WTC11 (cell line): ENCODE data around the gene SVIL. TPM values are rescaled to one million over a fixed set of nuclear protein-coding genes. Genes with fewer than 3 reads are reported as not detected.

Experiments used
- ATAC-seq: fragments of 200-7000 bp; cut with Tn5 transposase; 2 replicates; pipeline ENCODE4 v1.10.0; 2021; ENCODE audit warnings: mild to moderate bottlenecking, moderate library complexity
- CTCF ChIA-PET: fragments of 300-600 bp; sonication (Branson Sonifier 250); formaldehyde crosslinking; loops from one replicate; lab custom pipeline; 2021; ENCODE audit warnings: antibody characterized with exemption; lab: Charles Lee
- POLR2A ChIA-PET: fragments of 350-600 bp; sonication (Branson Sonifier 250); formaldehyde crosslinking; loops from one replicate; lab custom pipeline; 2021; ENCODE audit warnings: antibody characterized with exemption; lab: Charles Lee
- DNase-seq: peaks from one replicate; pipeline ENCODE4 v3.0.0; 2021; ENCODE audit warnings: low spot score
- H3K27ac Mint-ChIP-seq: 2 replicates; pipeline ENCODE4 v1.8.0; 2021; ENCODE audit warnings: mixed read lengths
- H3K27me3 Mint-ChIP-seq: 2 replicates; pipeline ENCODE4 v1.8.0; 2021; ENCODE audit warnings: low read depth, mild to moderate bottlenecking, moderate library complexity, mixed read lengths
- H3K36me3 Mint-ChIP-seq: 2 replicates; pipeline ENCODE4 v1.8.0; 2021; ENCODE audit warnings: mixed read lengths
- H3K4me1 Mint-ChIP-seq: 2 replicates; pipeline ENCODE4 v1.8.0; 2022; ENCODE audit warnings: mixed read lengths
- H3K4me3 Mint-ChIP-seq: 2 replicates; pipeline ENCODE4 v1.8.0; 2021; ENCODE audit warnings: mild to moderate bottlenecking, moderate library complexity, mixed read lengths
- H3K9me3 Mint-ChIP-seq: 2 replicates; pipeline ENCODE4 v1.8.0; 2021; ENCODE audit warnings: mixed read lengths
- ATF1 ChIP-seq: sonication (generic); formaldehyde crosslinking; IDR thresholded peaks from 2 replicates; pipeline ENCODE4 v1.8.1; 2023; ENCODE audit warnings: mild to moderate bottlenecking, moderate library complexity, missing genetic modification reagents
- CBFB ChIP-seq: sonication (generic); formaldehyde crosslinking; IDR thresholded peaks from 2 replicates; pipeline ENCODE4 v1.8.1; 2022; ENCODE audit warnings: mild to moderate bottlenecking, low read depth, missing genetic modification reagents
- CREB1 ChIP-seq: sonication (generic); formaldehyde crosslinking; IDR thresholded peaks from 2 replicates; pipeline ENCODE4 v1.8.0; 2023; ENCODE audit warnings: mild to moderate bottlenecking, missing genetic modification reagents
- ELF4 ChIP-seq: sonication (generic); formaldehyde crosslinking; IDR thresholded peaks from 2 replicates; pipeline ENCODE4 v1.8.1; 2022; ENCODE audit warnings: low read depth, mild to moderate bottlenecking, moderate library complexity, missing genetic modification reagents
- ESRRA ChIP-seq: sonication (generic); formaldehyde crosslinking; IDR thresholded peaks from 2 replicates; pipeline ENCODE4 v1.8.1; 2022; ENCODE audit warnings: mild to moderate bottlenecking, missing genetic modification reagents, borderline replicate concordance
- ETV6 ChIP-seq: sonication (generic); formaldehyde crosslinking; IDR thresholded peaks from 2 replicates; pipeline ENCODE4 v1.8.1; 2022; ENCODE audit warnings: mild to moderate bottlenecking, missing genetic modification reagents
- GRHL2 ChIP-seq: fragments of 250-450 bp; sonication (Bioruptor Pico); IDR thresholded peaks from 2 replicates; pipeline ENCODE4 v1.8.0; 2022; ENCODE audit warnings: mild to moderate bottlenecking, moderate library complexity; ENCODE audit not compliant: insufficient replicate concordance, severe bottlenecking
- HMGA2 ChIP-seq: fragments of 250-450 bp; sonication (Bioruptor Pico); IDR thresholded peaks from 2 replicates; pipeline ENCODE4 v1.4.0; 2021; ENCODE audit warnings: mild to moderate bottlenecking, moderate library complexity
- MYBL2 ChIP-seq: sonication (generic); formaldehyde crosslinking; IDR thresholded peaks from 2 replicates; pipeline ENCODE4 v1.8.1; 2023; ENCODE audit warnings: mild to moderate bottlenecking, moderate library complexity, missing genetic modification reagents
- SP1 ChIP-seq: sonication (generic); formaldehyde crosslinking; conservative IDR thresholded peaks from 2 replicates; pipeline ENCODE4 v1.8.1; 2022; ENCODE audit warnings: missing genetic modification reagents
- TCF7 ChIP-seq: sonication (generic); formaldehyde crosslinking; IDR thresholded peaks from 2 replicates; pipeline ENCODE4 v1.8.0; 2022; ENCODE audit warnings: mild to moderate bottlenecking, low read depth, missing genetic modification reagents, moderate library complexity
- ZNF121 ChIP-seq: sonication (generic); formaldehyde crosslinking; IDR thresholded peaks from 2 replicates; pipeline ENCODE4 v1.8.0; 2023; ENCODE audit warnings: missing genetic modification reagents
- ZNF396 ChIP-seq: fragments of 250-450 bp; sonication (Bioruptor Pico); IDR thresholded peaks from 2 replicates; pipeline ENCODE4 v1.8.0; 2021; ENCODE audit warnings: mild to moderate bottlenecking, moderate library complexity, borderline replicate concordance
- total RNA-seq: library from RNA; stranded (reverse); gene quantifications from 3 replicates; pipeline ENCODE4 v1.2.3, GENCODE V29; 2021
- TF ChIP-seq, protein P1 (sequence below): sonication (generic); formaldehyde crosslinking; IDR thresholded peaks from 2 replicates; pipeline ENCODE4 v1.8.1; 2023; ENCODE audit warnings: mild to moderate bottlenecking, missing genetic modification reagents, moderate library complexity
- TF ChIP-seq, protein P2 (sequence below): sonication (generic); formaldehyde crosslinking; IDR thresholded peaks from 2 replicates; pipeline ENCODE4 v1.8.1; 2022; ENCODE audit warnings: mild to moderate bottlenecking, missing genetic modification reagents, moderate library complexity, borderline replicate concordance
- TF ChIP-seq, protein P3 (sequence below): fragments of 250-450 bp; sonication (Bioruptor Pico); IDR thresholded peaks from 2 replicates; pipeline ENCODE4 v1.9.0; 2021; ENCODE audit warnings: mild to moderate bottlenecking
- TF ChIP-seq, protein P4 (sequence below): sonication (generic); formaldehyde crosslinking; conservative IDR thresholded peaks from 2 replicates; pipeline ENCODE4 v1.8.1; 2022; ENCODE audit warnings: mild to moderate bottlenecking, missing genetic modification reagents

SVIL gene
- total RNA-seq, 1 experiment from 2014 or later: 27.1 TPM

DNA sequence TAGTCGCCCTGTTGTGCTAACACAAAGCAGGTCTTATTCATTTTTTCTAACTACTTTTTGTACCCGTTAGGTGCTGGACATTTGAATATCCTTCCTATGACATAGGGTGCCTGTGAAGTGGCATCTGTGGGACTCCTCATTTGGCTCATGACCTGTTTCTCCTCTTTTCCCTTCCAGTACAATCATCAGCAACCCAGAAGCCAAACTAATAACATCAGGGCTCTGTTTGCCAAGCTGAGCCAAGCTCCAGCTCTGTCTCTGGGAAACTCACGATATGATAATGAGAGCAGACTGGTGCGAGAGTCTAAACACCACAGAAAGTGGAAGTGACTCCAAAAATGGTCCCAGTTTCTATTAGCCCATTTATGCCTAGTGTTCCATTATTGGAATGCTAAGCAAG lies 92.0 kb downstream of the SVIL start:
- ATAC-seq (no peak), DNase-seq (no peak)
- POLR2A ChIA-PET: no interaction called here
- H3K9me3 Mint-ChIP-seq: no peaks in the 10 kb centered on the region
- H3K27me3 Mint-ChIP-seq: no peaks in the 10 kb centered on the region
- H3K36me3 Mint-ChIP-seq: no peaks in the 10 kb centered on the region
- TF ChIP-seq, protein P1, sequence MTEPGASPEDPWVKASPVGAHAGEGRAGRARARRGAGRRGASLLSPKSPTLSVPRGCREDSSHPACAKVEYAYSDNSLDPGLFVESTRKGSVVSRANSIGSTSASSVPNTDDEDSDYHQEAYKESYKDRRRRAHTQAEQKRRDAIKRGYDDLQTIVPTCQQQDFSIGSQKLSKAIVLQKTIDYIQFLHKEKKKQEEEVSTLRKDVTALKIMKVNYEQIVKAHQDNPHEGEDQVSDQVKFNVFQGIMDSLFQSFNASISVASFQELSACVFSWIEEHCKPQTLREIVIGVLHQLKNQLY (CRISPR knock-in tag): no peak
- TF ChIP-seq ZNF121 (CRISPR knock-in tag) (no peak), GRHL2 (CRISPR knock-in tag) (no peak), SP1 (CRISPR knock-in tag) (no peak)
- TF ChIP-seq, protein P2, sequence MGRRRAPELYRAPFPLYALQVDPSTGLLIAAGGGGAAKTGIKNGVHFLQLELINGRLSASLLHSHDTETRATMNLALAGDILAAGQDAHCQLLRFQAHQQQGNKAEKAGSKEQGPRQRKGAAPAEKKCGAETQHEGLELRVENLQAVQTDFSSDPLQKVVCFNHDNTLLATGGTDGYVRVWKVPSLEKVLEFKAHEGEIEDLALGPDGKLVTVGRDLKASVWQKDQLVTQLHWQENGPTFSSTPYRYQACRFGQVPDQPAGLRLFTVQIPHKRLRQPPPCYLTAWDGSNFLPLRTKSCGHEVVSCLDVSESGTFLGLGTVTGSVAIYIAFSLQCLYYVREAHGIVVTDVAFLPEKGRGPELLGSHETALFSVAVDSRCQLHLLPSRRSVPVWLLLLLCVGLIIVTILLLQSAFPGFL (CRISPR knock-in tag): no peak
- no peak overlapping the region for H3K4me3 Mint-ChIP-seq
- CTCF ChIA-PET: interaction anchor here (1.3 to 1.9 kb wide), 2 partner anchors 12 to 25 kb away, joined by 3 to 5 read pairs; no protein-coding TSS in a partner anchor
- no peak overlapping the region for H3K27ac Mint-ChIP-seq
- H3K4me1 Mint-ChIP-seq: peaks cover 39% of the 10 kb centered on the region

DNA sequence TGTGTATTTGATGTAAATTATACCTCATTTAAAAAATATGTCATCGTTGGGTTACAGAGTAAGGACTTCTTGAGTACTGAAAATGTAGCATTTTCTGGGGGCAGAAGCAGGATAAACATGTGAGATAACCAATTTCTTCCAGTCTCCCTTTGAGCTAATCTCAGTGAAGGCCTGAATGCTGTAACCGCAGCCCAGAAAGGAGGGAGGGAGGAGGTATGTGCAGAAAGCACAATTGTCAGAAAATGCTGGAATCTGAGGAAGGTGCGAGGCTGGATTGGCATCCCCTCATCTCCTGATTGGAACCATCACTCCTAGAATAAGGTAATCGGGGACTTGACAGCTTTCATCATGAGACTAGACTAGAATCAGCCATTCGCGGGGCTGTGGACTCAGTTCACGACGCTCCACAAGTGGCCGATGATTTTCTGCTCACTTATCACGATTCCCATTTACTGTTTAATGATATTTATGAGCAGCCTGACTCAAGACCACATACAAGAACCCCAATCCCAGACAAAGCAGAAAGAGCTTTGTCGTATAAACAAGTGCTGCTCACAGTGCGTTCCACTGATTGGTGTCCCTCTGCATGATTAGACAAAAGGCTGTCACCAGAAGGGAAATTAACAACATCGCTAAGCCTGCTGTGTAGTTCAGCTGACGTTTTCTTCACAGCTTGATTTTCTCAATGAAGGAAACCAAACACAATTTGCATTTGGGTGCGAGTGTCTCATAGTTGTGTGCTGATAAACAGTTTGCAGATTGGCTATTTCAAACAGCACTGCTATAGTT lies 93.2 kb downstream of the SVIL start:
- H3K4me3 Mint-ChIP-seq: no peak overlapping the region
- H3K27ac Mint-ChIP-seq: peak overlapping the region; percentile 29; the same call in 1 of the 2 replicates
- TF ChIP-seq ATF1 (CRISPR knock-in tag): no peak
- TF ChIP-seq TCF7: no peak
- no peak for TF ChIP-seq ZNF396
- no peak for TF ChIP-seq HMGA2 (CRISPR knock-in tag)
- no peak for TF ChIP-seq ETV6 (CRISPR knock-in tag)
- no peak for TF ChIP-seq CREB1 (CRISPR knock-in tag)
- POLR2A ChIA-PET: no interaction called here
- no peaks in the 10 kb centered on the region for H3K9me3 Mint-ChIP-seq
- no peaks in the 10 kb centered on the region for H3K36me3 Mint-ChIP-seq
- CTCF ChIA-PET: interaction anchor here (1.3 to 1.9 kb wide), 2 partner anchors 13 to 24 kb away, joined by 3 to 5 read pairs; no protein-coding TSS in a partner anchor
- H3K4me1 Mint-ChIP-seq: peaks cover 41% of the 10 kb centered on the region
- ATAC-seq: no peak
- DNase-seq: no peak
- H3K27me3 Mint-ChIP-seq: no peaks in the 10 kb centered on the region

DNA sequence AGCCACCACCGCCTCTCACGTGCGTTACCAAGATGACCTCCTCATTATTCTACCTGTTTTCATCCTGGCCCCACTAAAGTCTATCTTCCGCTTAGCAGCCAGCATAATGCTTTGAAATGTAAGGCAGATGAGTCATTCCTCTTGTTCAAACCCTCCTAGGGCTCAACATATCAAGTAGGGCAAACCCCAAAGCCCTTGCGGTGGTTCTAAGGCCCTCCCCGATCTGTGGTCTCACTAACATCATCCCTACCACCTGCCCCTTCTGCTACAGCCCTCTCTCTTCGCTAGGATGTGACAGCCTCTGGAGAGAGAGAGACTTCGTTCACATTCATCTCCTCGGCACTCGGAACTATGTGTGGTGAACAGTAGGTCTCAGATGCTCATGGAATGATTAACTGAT lies 94.8 kb downstream of the SVIL start:
- no peaks in the 10 kb centered on the region for H3K9me3 Mint-ChIP-seq
- no peak for DNase-seq
- TF ChIP-seq, protein P3, sequence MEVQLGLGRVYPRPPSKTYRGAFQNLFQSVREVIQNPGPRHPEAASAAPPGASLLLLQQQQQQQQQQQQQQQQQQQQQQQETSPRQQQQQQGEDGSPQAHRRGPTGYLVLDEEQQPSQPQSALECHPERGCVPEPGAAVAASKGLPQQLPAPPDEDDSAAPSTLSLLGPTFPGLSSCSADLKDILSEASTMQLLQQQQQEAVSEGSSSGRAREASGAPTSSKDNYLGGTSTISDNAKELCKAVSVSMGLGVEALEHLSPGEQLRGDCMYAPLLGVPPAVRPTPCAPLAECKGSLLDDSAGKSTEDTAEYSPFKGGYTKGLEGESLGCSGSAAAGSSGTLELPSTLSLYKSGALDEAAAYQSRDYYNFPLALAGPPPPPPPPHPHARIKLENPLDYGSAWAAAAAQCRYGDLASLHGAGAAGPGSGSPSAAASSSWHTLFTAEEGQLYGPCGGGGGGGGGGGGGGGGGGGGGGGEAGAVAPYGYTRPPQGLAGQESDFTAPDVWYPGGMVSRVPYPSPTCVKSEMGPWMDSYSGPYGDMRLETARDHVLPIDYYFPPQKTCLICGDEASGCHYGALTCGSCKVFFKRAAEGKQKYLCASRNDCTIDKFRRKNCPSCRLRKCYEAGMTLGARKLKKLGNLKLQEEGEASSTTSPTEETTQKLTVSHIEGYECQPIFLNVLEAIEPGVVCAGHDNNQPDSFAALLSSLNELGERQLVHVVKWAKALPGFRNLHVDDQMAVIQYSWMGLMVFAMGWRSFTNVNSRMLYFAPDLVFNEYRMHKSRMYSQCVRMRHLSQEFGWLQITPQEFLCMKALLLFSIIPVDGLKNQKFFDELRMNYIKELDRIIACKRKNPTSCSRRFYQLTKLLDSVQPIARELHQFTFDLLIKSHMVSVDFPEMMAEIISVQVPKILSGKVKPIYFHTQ (CRISPR knock-in tag): no peak
- no peak for TF ChIP-seq MYBL2 (CRISPR knock-in tag)
- TF ChIP-seq ZNF396: no peak
- TF ChIP-seq CBFB (CRISPR knock-in tag): no peak
- no peak for TF ChIP-seq ELF4 (CRISPR knock-in tag)
- TF ChIP-seq ESRRA (CRISPR knock-in tag): no peak
- TF ChIP-seq, protein P4, sequence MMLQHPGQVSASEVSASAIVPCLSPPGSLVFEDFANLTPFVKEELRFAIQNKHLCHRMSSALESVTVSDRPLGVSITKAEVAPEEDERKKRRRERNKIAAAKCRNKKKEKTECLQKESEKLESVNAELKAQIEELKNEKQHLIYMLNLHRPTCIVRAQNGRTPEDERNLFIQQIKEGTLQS (CRISPR knock-in tag): no peak
- ATAC-seq: no peak
- peaks cover 50% of the 10 kb centered on the region for H3K4me1 Mint-ChIP-seq
- no peak overlapping the region for H3K27ac Mint-ChIP-seq
- no peak overlapping the region for H3K4me3 Mint-ChIP-seq
- no peaks in the 10 kb centered on the region for H3K36me3 Mint-ChIP-seq
- POLR2A ChIA-PET: no interaction called here
- H3K27me3 Mint-ChIP-seq: no peaks in the 10 kb centered on the region
- CTCF ChIA-PET: no interaction called here
